ENCODE measurements around the gene SULT1C2.
"Not testable (repeated sequence)": the region's sequence is repeated elsewhere in the genome, so short reads cannot be mapped to it uniquely, and the experiment has no call there.

SULT1C2 gene

GRCh38 chr2:108351889-108352288 lies 63.2 kb downstream of the SULT1C2 start:
- Histone ChIP-seq H3K4me1 (ENCODE audit: insufficient read depth, low read length, severe bottlenecking) (no peaks in the 10 kb centered on the region), H4K20me1 (ENCODE audit: insufficient read depth, low read length) (no peaks in the 10 kb centered on the region), H3K9me3 (ENCODE audit: low read length) (no peaks in the 10 kb centered on the region), H3F3A (ENCODE audit: insufficient read depth, low read length) (no peaks in the 10 kb centered on the region), H3K4me3 (ENCODE audit: low read depth, low read length, poor library complexity, severe bottlenecking) (no peak overlapping the region), H2AFZ (ENCODE audit: low read length) (no peak overlapping the region), H3K36me3 (ENCODE audit: insufficient read depth, low read length) (no peaks in the 10 kb centered on the region), H3K9me2 (ENCODE audit: low read depth, low read length) (no peaks in the 10 kb centered on the region), H3K4me2 (ENCODE audit: low read length) (no peak overlapping the region), H3K27ac (ENCODE audit: low read depth, low read length, poor library complexity, severe bottlenecking) (no peak overlapping the region), H3K79me2 (ENCODE audit: insufficient read depth, low read length) (no peaks in the 10 kb centered on the region), H3K9ac (ENCODE audit: low read length) (no peak overlapping the region), H3K27me3 (ENCODE audit: insufficient read depth, low read length) (peaks cover 6% of the 10 kb centered on the region)
- TF ChIP-seq EZH2 (IDR thresholded peaks at IDR 0.05; ENCODE audit: borderline replicate concordance, low read length), result no peak
- no peak for TF ChIP-seq CTCF (IDR thresholded peaks at IDR 0.05; ENCODE audit: low read length)

DNA sequence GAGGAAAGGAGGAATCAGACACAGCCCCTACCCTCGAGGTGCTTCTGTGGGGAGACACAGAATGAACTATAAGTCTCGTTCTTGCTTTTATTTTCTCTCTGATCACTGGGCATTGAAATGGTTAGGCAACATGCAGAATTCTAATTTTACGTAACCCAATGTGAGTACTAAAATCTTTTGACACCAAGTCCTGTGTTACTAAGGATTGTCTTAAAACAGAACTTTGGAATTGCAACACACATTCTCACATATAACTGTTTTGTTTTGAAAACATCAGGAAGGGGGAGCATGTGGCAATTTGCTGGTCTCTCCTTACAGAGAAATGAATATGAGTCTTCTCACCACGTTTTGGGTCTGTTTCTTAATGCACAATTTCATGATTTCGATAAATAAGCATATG lies 65.4 kb downstream of the SULT1C2 start:
- no peak overlapping the region for H2AFZ ChIP-seq (ENCODE audit: low read length)
- no peaks in the 10 kb centered on the region for H3K9me3 ChIP-seq (ENCODE audit: low read length)
- TF ChIP-seq EZH2 (IDR thresholded peaks at IDR 0.05; ENCODE audit: borderline replicate concordance, low read length), result no peak
- no peak for TF ChIP-seq CTCF (IDR thresholded peaks at IDR 0.05; ENCODE audit: low read length)
- no peaks in the 10 kb centered on the region for H4K20me1 ChIP-seq (ENCODE audit: insufficient read depth, low read length)
- no peaks in the 10 kb centered on the region for H3K79me2 ChIP-seq (ENCODE audit: insufficient read depth, low read length)
- no peaks in the 10 kb centered on the region for H3K4me1 ChIP-seq (ENCODE audit: insufficient read depth, low read length, severe bottlenecking)
- H3K36me3 ChIP-seq (ENCODE audit: insufficient read depth, low read length), result no peaks in the 10 kb centered on the region
- no peaks in the 10 kb centered on the region for H3F3A ChIP-seq (ENCODE audit: insufficient read depth, low read length)
- H3K9me2 ChIP-seq (ENCODE audit: low read depth, low read length), result no peaks in the 10 kb centered on the region
- H3K9ac ChIP-seq (ENCODE audit: low read length), result no peak overlapping the region
- H3K27me3 ChIP-seq (ENCODE audit: insufficient read depth, low read length), result peaks cover 6% of the 10 kb centered on the region; the same call in 1 of the 2 replicates
- H3K4me3 ChIP-seq (ENCODE audit: low read depth, low read length, poor library complexity, severe bottlenecking), result no peak overlapping the region
- H3K4me2 ChIP-seq (ENCODE audit: low read length), result no peak overlapping the region
- H3K27ac ChIP-seq (ENCODE audit: low read depth, low read length, poor library complexity, severe bottlenecking), result no peak overlapping the region

- Histone ChIP-seq H3K4me1 (ENCODE audit: insufficient read depth, low read length, severe bottlenecking) (no peaks in the 10 kb centered on the region), H3F3A (ENCODE audit: insufficient read depth, low read length) (no peaks in the 10 kb centered on the region), H2AFZ (ENCODE audit: low read length) (no peak overlapping the region), H3K27ac (ENCODE audit: low read depth, low read length, poor library complexity, severe bottlenecking) (no peak overlapping the region), H3K9me3 (ENCODE audit: low read length) (no peaks in the 10 kb centered on the region), H3K36me3 (ENCODE audit: insufficient read depth, low read length) (no peaks in the 10 kb centered on the region), H4K20me1 (ENCODE audit: insufficient read depth, low read length) (no peaks in the 10 kb centered on the region), H3K27me3 (ENCODE audit: insufficient read depth, low read length) (no peaks in the 10 kb centered on the region), H3K4me3 (ENCODE audit: low read depth, low read length, poor library complexity, severe bottlenecking) (no peak overlapping the region), H3K9ac (ENCODE audit: low read length) (no peak overlapping the region), H3K9me2 (ENCODE audit: low read depth, low read length) (no peaks in the 10 kb centered on the region), H3K79me2 (ENCODE audit: insufficient read depth, low read length) (no peaks in the 10 kb centered on the region), H3K4me2 (ENCODE audit: low read length) (no peak overlapping the region)
- TF ChIP-seq CTCF (IDR thresholded peaks at IDR 0.05; ENCODE audit: low read length), result no peak
- no peak for TF ChIP-seq EZH2 (IDR thresholded peaks at IDR 0.05; ENCODE audit: borderline replicate concordance, low read length)
Observed at GRCh38 chr2:108355906-108356734, 67.4 kb downstream of the SULT1C2 start.

- not testable (repeated sequence) for H4K20me1 ChIP-seq (ENCODE audit: insufficient read depth, low read length); H3K27ac ChIP-seq (ENCODE audit: low read depth, low read length, poor library complexity, severe bottlenecking); H3K9ac ChIP-seq (ENCODE audit: low read length); H3K4me3 ChIP-seq (ENCODE audit: low read depth, low read length, poor library complexity, severe bottlenecking); H3K9me3 ChIP-seq (ENCODE audit: low read length); H3K36me3 ChIP-seq (ENCODE audit: insufficient read depth, low read length); H3K4me1 ChIP-seq (ENCODE audit: insufficient read depth, low read length, severe bottlenecking); H3K9me2 ChIP-seq (ENCODE audit: low read depth, low read length); H2AFZ ChIP-seq (ENCODE audit: low read length); H3F3A ChIP-seq (ENCODE audit: insufficient read depth, low read length); H3K27me3 ChIP-seq (ENCODE audit: insufficient read depth, low read length); H3K4me2 ChIP-seq (ENCODE audit: low read length); H3K79me2 ChIP-seq (ENCODE audit: insufficient read depth, low read length)
Observed at GRCh38 chr2:108359336-108359735, 70.6 kb downstream of the SULT1C2 start.

Measured in OCI-LY1 (cell line).